Measurements from ENCODE around the gene KCNQ5. TPM values are rescaled to one million over a fixed set of nuclear protein-coding genes. Genes with fewer than 3 reads are reported as not detected.

KCNQ5 gene
- total RNA-seq: 0.32 and 0.65 TPM in 2 replicates

GRCh38 chr6:72621291-72622093 is at the start of gene KCNQ5:
Gene KCNQ5, plus strand, starts transcription at chr6:72622064.

GRCh38 chr6:73225396-73225795 is 603.5 kb downstream of the KCNQ5 start, which contains the start of gene KHDC1L:
Gene KHDC1L, minus strand, starts transcription at chr6:73225496. Its CDS starts 88 bp downstream, at chr6:73225408.

Data from epithelial cell of alveolus of lung (primary cell).